BLaER1 (cell line): ENCODE results near the gene FLII.
"Not testable (repeated sequence)": the region's sequence is repeated elsewhere in the genome, so short reads cannot be mapped to it uniquely, and the experiment has no call there.

Experiments
- H3K27ac ChIP-seq: shearing (Covaris generic); formaldehyde crosslinking; 2 replicates; pipeline ENCODE4 v1.8.1; 2022
- H3K27me3 ChIP-seq: shearing (Covaris generic); formaldehyde crosslinking; 2 replicates; pipeline ENCODE4 v1.8.1; 2022
- H3K36me3 ChIP-seq: shearing (Covaris generic); formaldehyde crosslinking; 2 replicates; pipeline ENCODE4 v1.8.1; 2022
- H3K4me1 ChIP-seq: shearing (Covaris generic); formaldehyde crosslinking; 2 replicates; pipeline ENCODE4 v1.8.1; 2022
- H3K4me2 ChIP-seq: shearing (Covaris generic); formaldehyde crosslinking; 2 replicates; pipeline ENCODE4 v1.8.1; 2022
- H3K4me3 ChIP-seq: shearing (Covaris generic); formaldehyde crosslinking; 2 replicates; pipeline ENCODE4 v1.8.1; 2022
- H3K9ac ChIP-seq: shearing (Covaris generic); formaldehyde crosslinking; 2 replicates; pipeline ENCODE4 v1.8.1; 2022
- H3K9me3 ChIP-seq: shearing (Covaris generic); formaldehyde crosslinking; 2 replicates; pipeline ENCODE4 v1.8.1; 2022
- H4K20me1 ChIP-seq: shearing (Covaris generic); formaldehyde crosslinking; 2 replicates; pipeline ENCODE4 v1.8.1; 2022
- Cebpa-rat ChIP-seq: shearing (Covaris generic); IDR thresholded peaks from 2 replicates; pipeline ENCODE4 v1.8.1; 2022

FLII gene

DNA sequence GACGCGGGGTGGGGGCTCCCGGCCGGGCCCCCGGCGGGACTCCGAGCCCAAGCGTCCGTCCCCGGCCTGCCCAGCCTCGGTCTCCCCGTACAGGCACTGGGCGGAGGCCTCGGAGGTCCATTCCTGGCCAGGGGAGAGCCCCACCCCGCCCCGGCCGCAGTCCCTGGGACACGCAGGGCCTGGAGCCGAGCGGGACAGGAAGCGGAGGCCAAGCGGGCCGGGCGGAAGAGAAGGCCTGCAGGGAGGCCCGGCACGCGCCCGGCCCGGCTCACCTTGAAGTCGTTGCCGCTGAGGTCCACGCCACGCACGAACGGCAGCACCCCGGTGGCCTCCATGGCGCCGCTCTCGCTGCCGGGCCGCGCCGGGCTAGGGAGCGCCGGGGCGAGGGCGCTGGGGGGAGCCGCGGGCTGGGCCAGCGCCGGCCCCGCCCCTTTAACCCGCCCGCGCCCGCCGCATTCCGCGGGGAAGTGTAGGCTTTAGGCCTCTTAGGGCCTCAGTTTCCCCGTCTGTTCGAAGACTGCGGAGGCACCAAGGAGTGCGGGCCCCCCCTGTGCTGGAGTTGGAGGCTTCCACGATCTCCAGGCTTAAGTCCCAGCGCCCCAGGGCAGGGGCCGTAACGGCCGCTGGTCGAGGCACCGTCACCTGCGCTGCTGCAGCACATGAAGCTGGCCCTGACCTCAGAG, at the start of gene FLII:
FLII (minus strand) TSS at position 383 of the 683 bp plus-strand sequence; CDS start at position 335, 48 bp downstream.
- H3K27ac ChIP-seq = peak within 1 kb of the TSS; percentile 93
- no peaks in the 10 kb centered on the region for H3K9me3 ChIP-seq
- H3K4me1 ChIP-seq = peaks cover 47% of the 10 kb centered on the region
- no peak for TF ChIP-seq Cebpa-rat
- no peaks in the 10 kb centered on the region for H3K27me3 ChIP-seq
- H3K4me3 ChIP-seq = peak within 1 kb of the TSS; percentile 97
- H3K36me3 ChIP-seq = peaks cover 43% of the 10 kb centered on the region
- peak within 1 kb of the TSS; percentile 93 for H3K9ac ChIP-seq
- peaks cover 65% of the 10 kb centered on the region for H4K20me1 ChIP-seq
- H3K4me2 ChIP-seq = peak within 1 kb of the TSS; percentile 98

DNA sequence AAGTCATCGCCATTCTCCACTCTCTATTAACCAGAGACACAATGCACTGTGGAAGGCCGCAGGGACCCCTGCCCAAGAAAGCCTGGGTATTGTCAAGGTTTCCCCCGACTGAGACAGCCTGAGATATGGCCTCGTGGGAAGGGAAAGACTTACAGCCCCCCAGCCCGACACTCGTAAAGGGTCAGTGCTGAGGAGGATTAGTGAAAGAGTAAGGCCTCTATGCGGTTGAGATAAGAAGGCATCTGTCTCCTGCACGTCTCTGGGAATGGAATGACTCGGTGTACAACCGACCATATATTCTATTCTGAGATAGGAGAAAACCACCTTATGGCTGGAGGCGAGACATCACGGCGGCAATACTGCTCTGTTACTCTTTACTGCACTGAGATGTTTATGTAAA, 44.7 kb upstream of the FLII start:
- H3K27ac ChIP-seq, H3K4me1 ChIP-seq, H3K9me3 ChIP-seq, H3K27me3 ChIP-seq, H3K9ac ChIP-seq, H3K4me2 ChIP-seq, H3K4me3 ChIP-seq: not testable (repeated sequence)
- H3K36me3 ChIP-seq = peaks cover 95% of the 10 kb centered on the region
- peaks cover 38% of the 10 kb centered on the region for H4K20me1 ChIP-seq

DNA sequence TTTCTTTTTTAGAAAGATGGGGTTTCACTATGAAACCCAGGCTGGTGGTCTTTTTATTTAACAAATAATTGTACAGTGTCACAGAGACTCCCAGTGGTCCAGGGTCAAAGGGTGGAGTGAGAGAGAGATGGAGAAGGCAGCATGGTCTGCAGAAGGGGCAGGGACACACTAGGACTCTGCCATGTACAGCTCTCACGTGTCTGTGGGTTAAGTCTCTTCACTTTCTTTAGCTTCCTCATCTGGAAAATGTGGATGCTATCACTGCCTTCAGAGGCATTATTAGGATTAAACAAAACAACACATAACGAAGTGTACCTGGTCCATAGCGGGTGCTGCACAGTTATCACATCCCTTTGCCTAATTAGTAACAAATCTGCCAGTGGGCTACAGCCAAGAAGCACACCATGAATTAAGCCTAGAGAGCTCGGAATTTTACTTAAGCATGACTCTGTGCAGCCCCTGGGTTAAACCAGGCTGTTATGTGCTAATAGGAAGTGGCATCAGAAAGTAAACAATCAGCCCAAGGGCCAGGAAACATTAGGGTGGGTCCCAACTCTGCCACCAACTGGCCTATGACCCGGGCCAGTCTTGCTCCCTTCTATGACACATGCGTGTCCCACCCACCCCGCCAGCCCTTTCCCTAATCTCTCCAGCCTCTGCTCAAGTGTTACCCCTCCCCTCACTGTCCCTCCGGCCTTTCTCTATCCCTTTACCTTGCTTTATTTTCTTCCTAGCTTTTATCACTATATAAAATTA, 42.4 kb upstream of the FLII start:
- Histone ChIP-seq H3K27ac (no peak overlapping the region), H3K4me2 (no peak overlapping the region), H3K9ac (no peak overlapping the region), H3K27me3 (no peaks in the 10 kb centered on the region), H4K20me1 (peaks cover 18% of the 10 kb centered on the region; the same call in 1 of the 2 replicates), H3K9me3 (no peaks in the 10 kb centered on the region), H3K4me3 (no peak overlapping the region), H3K36me3 (peaks cover 87% of the 10 kb centered on the region), H3K4me1 (no peaks in the 10 kb centered on the region)
- no peak for TF ChIP-seq Cebpa-rat

DNA sequence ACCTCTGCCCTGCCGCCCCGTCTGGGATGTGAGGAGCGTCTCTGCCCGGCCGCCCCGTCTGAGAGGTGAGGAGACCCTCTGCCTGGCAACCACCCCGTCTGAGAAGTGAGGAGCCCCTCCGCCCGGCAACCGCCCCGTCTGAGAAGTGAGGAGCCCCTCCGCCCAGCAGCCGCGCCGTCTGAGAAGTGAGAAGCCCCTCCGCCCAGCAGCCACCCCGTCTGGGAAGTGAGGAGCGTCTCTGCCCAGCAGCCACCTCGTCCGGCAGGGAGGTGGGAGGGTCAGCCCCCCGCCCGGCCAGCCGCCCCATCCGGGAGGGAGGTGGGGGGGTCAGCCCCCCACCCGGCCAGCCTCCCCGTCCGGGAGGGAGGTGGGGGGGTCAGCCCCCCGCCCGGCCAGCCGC, 39.5 kb upstream of the FLII start:
- H3K4me3 ChIP-seq = not testable (repeated sequence)
- peaks cover 87% of the 10 kb centered on the region for H3K36me3 ChIP-seq

DNA sequence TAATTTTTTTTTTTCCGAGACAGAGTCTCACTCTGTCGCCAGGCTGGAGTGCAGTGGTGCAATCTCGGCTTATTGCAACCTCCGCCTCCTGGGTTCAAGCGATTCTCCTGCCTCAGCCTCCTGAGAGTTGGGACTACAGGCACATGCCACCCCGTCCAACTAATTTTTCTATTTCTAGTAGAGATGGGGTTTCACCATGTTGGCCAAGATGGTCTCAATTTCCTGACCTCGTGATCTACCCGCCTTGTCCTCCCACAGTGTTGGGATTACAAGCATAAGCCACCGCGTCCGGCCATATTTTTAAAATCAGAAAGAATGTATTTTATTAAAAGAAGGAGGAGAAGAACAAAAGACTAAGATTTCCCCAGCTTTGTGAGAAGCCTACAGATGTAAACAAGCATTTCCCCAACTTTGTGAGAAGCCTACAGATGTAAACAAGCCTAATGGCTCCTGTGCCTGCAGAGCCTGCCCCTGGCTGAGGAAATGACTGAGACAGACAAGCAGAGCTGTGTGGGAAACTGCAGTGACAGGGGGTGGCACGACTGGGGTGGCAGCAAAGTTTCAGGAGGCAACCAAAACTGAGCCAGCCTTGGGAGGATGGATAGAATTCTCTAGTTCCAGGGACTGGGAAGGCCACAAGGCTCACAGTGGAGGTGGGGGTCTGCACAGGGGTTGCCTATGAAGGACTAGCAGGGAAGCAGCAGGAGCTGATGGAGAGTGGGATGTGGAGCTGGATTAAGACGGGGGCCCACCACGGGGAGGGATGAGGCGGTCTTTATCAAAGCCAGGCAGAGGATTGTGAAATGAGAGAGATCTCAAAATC, 33.4 kb upstream of the FLII start:
- Histone ChIP-seq H3K27ac (no peak overlapping the region), H3K36me3 (peaks cover 98% of the 10 kb centered on the region), H3K4me3 (no peak overlapping the region), H3K9me3 (no peaks in the 10 kb centered on the region), H3K9ac (no peak overlapping the region), H3K4me2 (no peak overlapping the region), H4K20me1 (peaks cover 15% of the 10 kb centered on the region; the same call in 1 of the 2 replicates), H3K27me3 (no peaks in the 10 kb centered on the region), H3K4me1 (no peaks in the 10 kb centered on the region)
- no peak for TF ChIP-seq Cebpa-rat

More for the DNA sequence above, 39.5 kb upstream of the FLII start:
- not testable (repeated sequence) for H3K9me3 ChIP-seq, H3K27me3 ChIP-seq, H3K4me2 ChIP-seq, H3K4me1 ChIP-seq, H4K20me1 ChIP-seq, H3K9ac ChIP-seq, H3K27ac ChIP-seq

DNA sequence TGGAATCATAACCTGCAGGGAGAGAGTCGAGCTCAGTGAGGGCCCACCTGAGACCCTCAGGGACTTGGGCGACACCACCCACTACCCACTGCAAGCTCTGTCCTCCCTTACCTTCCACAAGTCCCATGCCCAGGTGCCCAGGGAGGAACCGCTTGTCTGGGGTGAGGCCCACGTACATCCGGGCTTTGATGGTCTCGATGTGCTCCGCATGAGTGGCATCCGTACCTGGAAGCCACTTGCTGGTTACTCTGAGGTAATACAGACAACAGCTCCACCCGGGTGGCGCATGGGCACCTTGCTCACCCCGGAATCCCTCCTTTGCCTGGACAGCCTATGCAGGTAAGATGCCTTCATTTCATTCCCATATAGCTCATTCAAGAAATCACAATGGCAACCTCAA, 26.8 kb upstream of the FLII start:
- Histone ChIP-seq H3K9ac (no peak overlapping the region), H3K27ac (no peak overlapping the region), H3K27me3 (no peaks in the 10 kb centered on the region), H3K9me3 (no peaks in the 10 kb centered on the region), H4K20me1 (peaks cover 31% of the 10 kb centered on the region), H3K4me3 (no peak overlapping the region), H3K36me3 (peaks cover 98% of the 10 kb centered on the region), H3K4me2 (no peak overlapping the region), H3K4me1 (no peaks in the 10 kb centered on the region)
- TF ChIP-seq Cebpa-rat = no peak

DNA sequence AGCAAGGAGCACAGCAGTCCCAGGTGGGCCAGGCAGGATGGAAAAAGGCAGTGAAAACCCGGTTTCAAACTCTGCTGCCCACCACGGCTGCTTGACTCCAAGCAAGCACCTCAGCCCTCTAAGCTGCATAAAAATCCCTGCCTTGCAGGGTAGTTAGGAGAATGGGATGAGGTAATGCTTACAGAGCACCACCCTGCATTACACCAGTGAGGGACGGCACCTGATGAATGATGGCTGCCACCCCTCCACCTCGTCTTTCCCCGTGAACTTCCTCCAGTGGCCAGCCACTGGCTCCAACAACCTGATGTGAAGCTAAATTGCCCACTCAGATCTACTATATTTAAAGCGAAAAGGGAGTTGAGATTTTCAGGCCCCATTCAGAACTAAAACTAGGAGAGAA, 23.2 kb upstream of the FLII start:
- no peak overlapping the region for H3K4me3 ChIP-seq
- H3K9me3 ChIP-seq = no peaks in the 10 kb centered on the region
- H3K36me3 ChIP-seq = peaks cover 100% of the 10 kb centered on the region
- no peaks in the 10 kb centered on the region for H3K27me3 ChIP-seq
- H3K4me1 ChIP-seq = no peaks in the 10 kb centered on the region
- no peak for TF ChIP-seq Cebpa-rat
- no peak overlapping the region for H3K9ac ChIP-seq
- no peak overlapping the region for H3K27ac ChIP-seq
- no peak overlapping the region for H3K4me2 ChIP-seq
- H4K20me1 ChIP-seq = peaks cover 39% of the 10 kb centered on the region

DNA sequence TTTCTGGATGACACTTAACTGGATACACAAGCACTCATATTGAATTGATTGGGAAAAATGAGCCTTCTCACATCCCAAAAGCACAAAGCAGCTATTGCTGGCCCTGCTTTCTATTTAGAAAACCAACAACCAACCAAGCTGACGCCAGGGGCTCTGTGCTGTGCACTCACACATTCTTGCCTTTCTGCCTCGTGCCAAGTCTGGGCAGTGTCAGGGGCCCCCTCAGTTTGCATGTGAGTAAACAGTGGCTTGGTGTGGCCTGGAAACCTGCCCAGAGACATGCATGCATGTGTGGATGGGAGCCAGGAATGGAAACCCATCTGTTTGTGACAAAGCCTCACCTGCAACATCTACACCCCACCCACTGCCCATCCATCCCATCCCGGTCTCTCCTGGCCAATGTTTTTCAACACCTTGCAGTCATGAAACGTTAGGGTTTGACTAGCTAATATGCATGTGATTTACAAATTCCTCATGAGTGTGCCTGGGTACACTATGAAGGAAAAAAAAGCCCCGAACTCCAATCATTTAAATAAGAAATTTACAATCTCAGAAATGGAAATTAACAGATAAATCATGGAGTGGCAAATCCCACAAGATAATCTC, 22.3 kb upstream of the FLII start:
- H3K4me2 ChIP-seq = no peak overlapping the region
- peaks cover 100% of the 10 kb centered on the region for H3K36me3 ChIP-seq
- no peak for TF ChIP-seq Cebpa-rat
- H3K4me1 ChIP-seq = no peaks in the 10 kb centered on the region
- no peaks in the 10 kb centered on the region for H3K27me3 ChIP-seq
- H3K9me3 ChIP-seq = no peaks in the 10 kb centered on the region
- peaks cover 39% of the 10 kb centered on the region for H4K20me1 ChIP-seq
- H3K4me3 ChIP-seq = no peak overlapping the region
- H3K27ac ChIP-seq = no peak overlapping the region
- H3K9ac ChIP-seq = no peak overlapping the region

DNA sequence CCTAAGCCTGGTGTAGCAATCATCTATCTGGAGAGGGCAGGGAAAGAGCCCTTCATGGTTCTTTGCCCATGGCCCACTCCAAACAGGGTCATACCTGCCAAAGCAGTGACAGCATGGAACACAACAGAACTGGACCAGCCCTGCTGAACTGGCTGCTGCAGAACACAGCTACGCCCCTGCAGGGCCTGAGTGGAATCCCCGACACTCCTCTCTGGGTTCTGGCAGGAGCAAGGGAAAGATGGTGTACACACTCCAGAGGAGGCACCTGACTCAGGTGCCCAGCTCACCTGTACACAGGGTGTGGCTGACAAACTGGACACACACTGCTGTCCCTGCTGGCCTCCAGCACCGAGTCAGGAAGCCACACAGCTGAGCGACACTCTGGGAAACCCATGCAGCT, 21.7 kb upstream of the FLII start:
- Histone ChIP-seq H3K4me1 (no peaks in the 10 kb centered on the region), H3K36me3 (peaks cover 100% of the 10 kb centered on the region), H4K20me1 (peaks cover 39% of the 10 kb centered on the region), H3K27ac (no peak overlapping the region), H3K4me3 (no peak overlapping the region), H3K9me3 (no peaks in the 10 kb centered on the region), H3K9ac (no peak overlapping the region), H3K27me3 (no peaks in the 10 kb centered on the region), H3K4me2 (no peak overlapping the region)
- TF ChIP-seq Cebpa-rat = no peak
